Epidermal melanocyte (primary cell): ENCODE measurements around the gene SCD.

Experiments
- DNase-seq: peaks from one replicate; pipeline ENCODE4 v3.0.0; 2011; ENCODE audit warnings: low spot score; ENCODE audit not compliant: insufficient read length

Gene SCD

GRCh38 chr10:100340948-100341847, 5.8 kb upstream of the SCD start:
- DNase-seq = no peak

- DNase-seq = peak; percentile 70
These were observed 4.9 kb upstream of the SCD start for GRCh38 chr10:100341953-100342626.

GRCh38 chr10:100342627-100342972, 4.4 kb upstream of the SCD start:
- no peak for DNase-seq

GRCh38 chr10:100344241-100344788, 2.7 kb upstream of the SCD start:
- DNase-seq = no peak

- no peak for DNase-seq
These were observed 1.3 kb upstream of the SCD start for GRCh38 chr10:100345570-100346330.

GRCh38 chr10:100346351-100346764, 675 bp upstream of the SCD start:
- DNase-seq = peak; percentile 69

- DNase-seq = no peak
These were observed 649 bp downstream of the SCD start for GRCh38 chr10:100347568-100348195.

GRCh38 chr10:100348389-100348927, 1.4 kb downstream of the SCD start:
- DNase-seq = no peak

GRCh38 chr10:100349087-100349486, 2.1 kb downstream of the SCD start:
- DNase-seq = no peak

GRCh38 chr10:100349672-100350071, 2.6 kb downstream of the SCD start:
- DNase-seq = no peak

GRCh38 chr10:100350914-100351485, 4.0 kb downstream of the SCD start:
- DNase-seq = no peak

- no peak for DNase-seq
These were observed 6.9 kb downstream of the SCD start for GRCh38 chr10:100353770-100354485.

- DNase-seq = no peak
These were observed 8.1 kb downstream of the SCD start for GRCh38 chr10:100355086-100355485.

- no peak for DNase-seq
These were observed 9.3 kb downstream of the SCD start for GRCh38 chr10:100356067-100357017.

- no peak for DNase-seq
These were observed 10.2 kb downstream of the SCD start for GRCh38 chr10:100357059-100357858.

GRCh38 chr10:100359030-100359432, 12.0 kb downstream of the SCD start:
- DNase-seq = no peak

GRCh38 chr10:100359529-100360150, 12.6 kb downstream of the SCD start:
- no peak for DNase-seq

GRCh38 chr10:100360234-100360633, 13.2 kb downstream of the SCD start:
- no peak for DNase-seq
